H9 (cell line): ENCODE results near the gene OR9Q1. TPM values are rescaled to one million over a fixed set of nuclear protein-coding genes. Genes with fewer than 3 reads are reported as not detected.

Experiments
- DNase-seq: peaks from one replicate; pipeline ENCODE4 v3.0.0-alpha.2; 2017
- H2AFZ ChIP-seq: one replicate; pipeline ENCODE4 v1.6.1; 2013; ENCODE audit warnings: mild to moderate bottlenecking, low read length, control low read depth, moderate library complexity
- H2AK5ac ChIP-seq: 2 replicates; pipeline ENCODE4 v1.6.1; 2013; ENCODE audit warnings: low read length, control low read depth, mixed read lengths; ENCODE audit not compliant: insufficient read length
- H2BK120ac ChIP-seq: one replicate; pipeline ENCODE4 v1.6.1; 2013; ENCODE audit warnings: low read depth, mild to moderate bottlenecking, low read length, control low read depth, inconsistent platforms; ENCODE audit not compliant: poor library complexity, severe bottlenecking
- H2BK12ac ChIP-seq: 2 replicates; pipeline ENCODE4 v1.6.1; 2013; ENCODE audit warnings: low read length, control low read depth, mixed read lengths, low read depth; ENCODE audit not compliant: insufficient read length
- H2BK15ac ChIP-seq: 2 replicates; pipeline ENCODE4 v1.6.1; 2013; ENCODE audit warnings: low read depth, low read length, control low read depth
- H2BK20ac ChIP-seq: one replicate; pipeline ENCODE4 v1.6.1; 2013; ENCODE audit warnings: low read depth, mild to moderate bottlenecking, low read length, control low read depth, inconsistent platforms; ENCODE audit not compliant: poor library complexity, severe bottlenecking
- H2BK5ac ChIP-seq: 2 replicates; pipeline ENCODE4 v1.6.1; 2013; ENCODE audit warnings: low read length, control low read depth, mixed read lengths; ENCODE audit not compliant: insufficient read length
- H3K14ac ChIP-seq: 2 replicates; pipeline ENCODE4 v1.6.1; 2013; ENCODE audit warnings: low read length, control low read depth; ENCODE audit not compliant: insufficient read depth
- H3K18ac ChIP-seq: 2 replicates; pipeline ENCODE4 v1.6.1; 2013; ENCODE audit warnings: low read depth, mild to moderate bottlenecking, mixed read lengths, low read length, control low read depth; ENCODE audit not compliant: insufficient read length
- H3K23ac ChIP-seq: 2 replicates; pipeline ENCODE4 v1.6.1; 2013; ENCODE audit warnings: low read length, control low read depth, mixed read lengths, low read depth; ENCODE audit not compliant: insufficient read length
- H3K23me2 ChIP-seq: 2 replicates; pipeline ENCODE4 v1.6.1; 2013; ENCODE audit warnings: low read depth, mild to moderate bottlenecking, mixed read lengths, low read length, control low read depth; ENCODE audit not compliant: insufficient read length, poor library complexity, severe bottlenecking
- H3K27ac ChIP-seq: 2 replicates; pipeline ENCODE4 v1.5.1; 2013; ENCODE audit warnings: low read length, control low read depth, mixed read lengths, low read depth; ENCODE audit not compliant: insufficient read length
- H3K27me3 ChIP-seq: 2 replicates; pipeline ENCODE4 v1.6.1; 2013; ENCODE audit warnings: low read length, control low read depth, inconsistent platforms; ENCODE audit not compliant: insufficient read depth
- H3K4ac ChIP-seq: 2 replicates; pipeline ENCODE4 v1.6.1; 2013; ENCODE audit warnings: low read depth, mild to moderate bottlenecking, control low read depth, inconsistent platforms, low read length, moderate library complexity
- H3K4me1 ChIP-seq: 2 replicates; pipeline ENCODE4 v1.6.1; 2013; ENCODE audit warnings: low read length, control low read depth, inconsistent platforms; ENCODE audit not compliant: insufficient read depth
- H3K4me2 ChIP-seq: 2 replicates; pipeline ENCODE4 v1.6.1; 2013; ENCODE audit warnings: low read length, control low read depth, mixed read lengths; ENCODE audit not compliant: insufficient read length, insufficient read depth
- H3K56ac ChIP-seq: 2 replicates; pipeline ENCODE4 v1.6.1; 2013; ENCODE audit warnings: low read depth, mild to moderate bottlenecking, mixed read lengths, low read length, control low read depth; ENCODE audit not compliant: insufficient read length
- H3K79me1 ChIP-seq: 2 replicates; pipeline ENCODE4 v1.6.1; 2013; ENCODE audit warnings: low read depth, mild to moderate bottlenecking, moderate library complexity, low read length, control low read depth, inconsistent platforms; ENCODE audit not compliant: insufficient read depth, poor library complexity, severe bottlenecking
- H3K79me2 ChIP-seq: 2 replicates; pipeline ENCODE4 v1.6.1; 2013; ENCODE audit warnings: low read length, control low read depth, inconsistent platforms; ENCODE audit not compliant: insufficient read depth
- H3K9ac ChIP-seq: 2 replicates; pipeline ENCODE4 v1.6.1; 2013; ENCODE audit warnings: low read length, control low read depth, mixed read lengths; ENCODE audit not compliant: insufficient read length; ENCODE audit errors: extremely low read depth
- H3K9me3 ChIP-seq: one replicate; pipeline ENCODE4 v1.6.1; 2013; ENCODE audit warnings: low read depth, low read length, inconsistent platforms; ENCODE audit not compliant: control insufficient read depth
- H3T11ph ChIP-seq: one replicate; pipeline ENCODE4 v1.6.1; 2013; ENCODE audit warnings: mild to moderate bottlenecking, low read length, control low read depth, inconsistent platforms
- H4K20me1 ChIP-seq: one replicate; pipeline ENCODE4 v1.6.1; 2013; ENCODE audit not compliant: control insufficient read depth, insufficient read length, insufficient read depth
- H4K5ac ChIP-seq: 2 replicates; pipeline ENCODE4 v1.6.1; 2013; ENCODE audit warnings: low read depth, mild to moderate bottlenecking, mixed read lengths, low read length, control low read depth; ENCODE audit not compliant: insufficient read length
- H4K8ac ChIP-seq: replicated peaks from 2 replicates; pipeline ENCODE4 v1.6.1; 2013; ENCODE audit warnings: low read length, control low read depth, mixed read lengths, low read depth; ENCODE audit not compliant: insufficient read length
- H4K91ac ChIP-seq: 2 replicates; pipeline ENCODE4 v1.6.1; 2013; ENCODE audit warnings: low read depth, mild to moderate bottlenecking, moderate library complexity, mixed read lengths, low read length, control low read depth; ENCODE audit not compliant: insufficient read length
- H3K27ac Mint-ChIP-seq, 3 experiments: 2 replicates in 2 of 3; 3 replicates in 1 of 3; pipeline ENCODE4 v1.8.0; 2020 to 2021; ENCODE audit warnings: mixed read lengths in 3 of 3, mild to moderate bottlenecking in 1 of 3, moderate library complexity in 1 of 3
- H3K27me3 Mint-ChIP-seq: 2 replicates; pipeline ENCODE4 v1.8.0; 2021; ENCODE audit warnings: low read depth, mild to moderate bottlenecking, moderate library complexity, mixed read lengths
- H3K36me3 Mint-ChIP-seq, 3 experiments: 2 replicates in 2 of 3; 3 replicates in 1 of 3; pipeline ENCODE4 v1.8.0; 2020 to 2021; ENCODE audit warnings: low read depth in 3 of 3, mixed read lengths in 3 of 3; ENCODE audit not compliant: insufficient read depth in 1 of 3
- H3K4me1 Mint-ChIP-seq, 2 experiments: 2 replicates each; pipeline ENCODE4 v1.8.0; 2020; ENCODE audit warnings: mixed read lengths in 2 of 2
- H3K4me3 Mint-ChIP-seq, 2 experiments: 2 replicates in 1 of 2; 3 replicates in 1 of 2; pipeline ENCODE4 v1.8.0; 2020 to 2021; ENCODE audit warnings: mild to moderate bottlenecking in 2 of 2, mixed read lengths in 2 of 2, moderate library complexity in 1 of 2
- H3K9me3 Mint-ChIP-seq, 2 experiments: 2 replicates in 1 of 2; 3 replicates in 1 of 2; pipeline ENCODE4 v1.8.0; 2020; ENCODE audit warnings: mild to moderate bottlenecking in 2 of 2, mixed read lengths in 2 of 2, moderate library complexity in 1 of 2
- CTCF ChIP-seq: fragments of 200-600 bp; sonication (generic); conservative IDR thresholded peaks from 3 replicates; pipeline ENCODE4 v1.8.0; 2021; ENCODE audit warnings: antibody characterized with exemption, mild to moderate bottlenecking
- WGBS: extraction: QIAGEN DNeasy Blood & Tissue Kit; methylation state at CpG from one replicate; pipeline ENCODE4 v1.1.7; 2013; ENCODE audit warnings: missing lambda C conversion rate, low lambda C conversion rate, mixed read lengths; ENCODE audit not compliant: insufficient read length; ENCODE audit errors: extremely low coverage; 5-methylcytosine and 5-hydroxymethylcytosine counted together
- long read RNA-seq: library from polyadenylated mRNA; unstranded; transcript quantifications from one replicate; pipeline ENCODE4 v2.0.0, GENCODE V29; 2020
- total RNA-seq: library from RNA; stranded (reverse); gene quantifications from 2 replicates; pipeline ENCODE4 v1.2.1, GENCODE V29; 2021

OR9Q1 gene
- total RNA-seq, result not detected in 2 replicates
- long read RNA-seq, result 0 reads

GRCh38 chr11:58023435-58023931 lies at the start of gene OR9Q1:
Gene OR9Q1, plus strand, starts transcription at chr11:58023881. Its CDS starts 155,564 bp downstream, at chr11:58179445.
- Histone ChIP-seq H4K5ac (no peak within 1 kb of the TSS), H3K9ac (no peak within 1 kb of the TSS), H3K4me2 (no peak within 1 kb of the TSS), H2BK15ac (no peak within 1 kb of the TSS), H2AK5ac (no peak within 1 kb of the TSS), H2BK120ac (no peak within 1 kb of the TSS), H4K91ac (no peak within 1 kb of the TSS), H2BK5ac (no peak within 1 kb of the TSS), H3K14ac (0 out of 2 replicates have a peak within 1 kb of the TSS, but pooled peaks have one; percentile 81), H3K79me1 (no peaks in the 10 kb centered on the region), H3K4me1 (no peaks in the 10 kb centered on the region), H4K8ac (no peak within 1 kb of the TSS), H3K56ac (no peak within 1 kb of the TSS), H3K79me2 (no peaks in the 10 kb centered on the region), H3K18ac (peak within 1 kb of the TSS; percentile 38), H4K20me1 (no peaks in the 10 kb centered on the region), H3K9me3 (no peaks in the 10 kb centered on the region), H3K27ac (no peak within 1 kb of the TSS), H3K4ac (no peak within 1 kb of the TSS), H3K27me3 (no peaks in the 10 kb centered on the region), H2BK20ac (no peak within 1 kb of the TSS), H2BK12ac (no peak within 1 kb of the TSS), H3K23me2 (no peaks in the 10 kb centered on the region), H3K23ac (no peak within 1 kb of the TSS), H3T11ph (no peak within 1 kb of the TSS), H2AFZ (no peak within 1 kb of the TSS)
- Mint-ChIP-seq H3K27me3 (no peaks in the 10 kb centered on the region), H3K4me1 (no peaks in the 10 kb centered on the region), H3K9me3 (no peaks in the 10 kb centered on the region), H3K4me3 (no peak within 1 kb of the TSS), H3K36me3 (no peaks in the 10 kb centered on the region), H3K27ac (peak within 1 kb of the TSS in 2 of 3 experiments; percentile 21 to 44; a peak in 3 of 7 replicates)
- WGBS, result no CpG with 5 or more reads among the region's 5 CpGs
- TF ChIP-seq CTCF, result no peak
- no peak for DNase-seq
